B cell (primary cell): Measurements from ENCODE around the gene RNF150. TPM values are rescaled to one million over a fixed set of nuclear protein-coding genes. Genes with fewer than 3 reads are reported as not detected.

ENCODE experiments used
- ATAC-seq: fragments of 200-7000 bp; cut with Tn5 transposase; one replicate; pipeline ENCODE4 v1.10.0; 2021; ENCODE audit warnings: low read depth, mild to moderate bottlenecking, moderate number of reproducible peaks, moderate library complexity
- CTCF ChIA-PET: fragments of 350-600 bp; sonication (Branson Sonifier 250); formaldehyde crosslinking; loops from one replicate; lab custom pipeline; 2021; ENCODE audit warnings: antibody characterized with exemption, inconsistent platforms; lab: Charles Lee
- POLR2A ChIA-PET: fragments of 350-600 bp; sonication (Branson Sonifier 250); formaldehyde crosslinking; loops from one replicate; lab custom pipeline; 2021; ENCODE audit warnings: antibody characterized with exemption; lab: Charles Lee
- DNase-seq: peaks from one replicate; pipeline ENCODE4 v3.0.0; 2013
- H2AFZ ChIP-seq: 2 replicates; pipeline ENCODE4 v1.6.1; 2012; ENCODE audit warnings: mild to moderate bottlenecking, low read depth, low read length; ENCODE audit not compliant: insufficient read depth, poor library complexity, severe bottlenecking
- H3K27ac ChIP-seq, 2 donors: 1 replicate in 1 of 2; 2 replicates in 1 of 2; pipeline ENCODE4 v1.5.1; 2012 to 2013; ENCODE audit warnings: low read length in 2 of 2, mild to moderate bottlenecking in 2 of 2, moderate library complexity in 1 of 2
- H3K27me3 ChIP-seq, 4 experiments: fragments of 200-600 bp in 1 of 4; sonication (generic) in 1 of 4; replicated peaks in 1 of 4; 1 replicate in 2 of 4; 2 replicates in 2 of 4; pipeline versions ENCODE4 v1.6.1 to v1.7.0; 2013 to 2016; ENCODE audit warnings: low read length in 3 of 4, mild to moderate bottlenecking in 2 of 4, mixed read lengths in 1 of 4, moderate library complexity in 1 of 4; ENCODE audit not compliant: insufficient read depth in 4 of 4, control insufficient read depth in 3 of 4; ENCODE audit errors: control extremely low read depth in 1 of 4
- H3K36me3 ChIP-seq, 2 experiments: replicated peaks in 1 of 2; 1 replicate in 1 of 2; 2 replicates in 1 of 2; pipeline versions ENCODE4 v1.6.1 to v1.7.1; 2013; ENCODE audit warnings: low read length in 1 of 2; ENCODE audit not compliant: insufficient read depth in 2 of 2, control insufficient read depth in 1 of 2; ENCODE audit errors: control extremely low read depth in 1 of 2, extremely low read depth in 1 of 2
- H3K4me1 ChIP-seq, 2 donors: fragments of 200-600 bp in 1 of 2; sonication (generic) in 1 of 2; 1 replicate in 1 of 2; 2 replicates in 1 of 2; pipeline versions ENCODE4 v1.5.1 to v1.6.1; 2013 to 2017; ENCODE audit warnings: low read length in 2 of 2; ENCODE audit not compliant: control insufficient read depth in 2 of 2, insufficient read depth in 2 of 2
- H3K4me2 ChIP-seq: replicated peaks from 2 replicates; pipeline ENCODE3; 2012; ENCODE audit warnings: mild to moderate bottlenecking, low read depth, low read length; ENCODE audit not compliant: poor library complexity, severe bottlenecking
- H3K4me3 ChIP-seq, 5 experiments: fragments of 200-600 bp in 1 of 5; sonication (generic) in 1 of 5; 1 replicate in 3 of 5; 2 replicates in 2 of 5; pipeline versions ENCODE4 v1.5.1 to v1.7.0; 2011 to 2016; ENCODE audit warnings: low read length in 4 of 5, mild to moderate bottlenecking in 4 of 5, low read depth in 2 of 5, control low read depth in 1 of 5, moderate library complexity in 1 of 5; ENCODE audit not compliant: insufficient read depth in 1 of 5; ENCODE audit errors: control extremely low read depth in 1 of 5, extremely low read depth in 1 of 5
- H3K79me2 ChIP-seq: fragments of 200-600 bp; sonication (generic); one replicate; pipeline ENCODE4 v1.6.0; 2016; ENCODE audit warnings: low read length; ENCODE audit not compliant: control insufficient read depth, insufficient read depth
- H3K9ac ChIP-seq: fragments of 200-600 bp; sonication (generic); 2 replicates; pipeline ENCODE4 v1.6.1; 2017; ENCODE audit warnings: mild to moderate bottlenecking, low read length, moderate library complexity
- H3K9me3 ChIP-seq, 3 donors: one replicate each; pipeline versions ENCODE4 v1.6.1 to v1.7.1; 2013; ENCODE audit warnings: low read length in 2 of 3; ENCODE audit not compliant: control insufficient read depth in 2 of 3, insufficient read depth in 1 of 3; ENCODE audit errors: control extremely low read depth in 1 of 3
- H4K20me1 ChIP-seq: 2 replicates; pipeline ENCODE4 v1.6.0; 2012; ENCODE audit warnings: mild to moderate bottlenecking, low read length; ENCODE audit not compliant: insufficient read depth, control insufficient read depth, poor library complexity, severe bottlenecking
- H3K27ac Mint-ChIP-seq: one replicate; pipeline ENCODE4 v1.8.0; 2021; ENCODE audit warnings: mixed read lengths
- H3K27me3 Mint-ChIP-seq: one replicate; pipeline ENCODE4 v1.8.0; 2021; ENCODE audit warnings: mixed read lengths
- H3K4me1 Mint-ChIP-seq: one replicate; pipeline ENCODE4 v1.8.0; 2021; ENCODE audit warnings: mixed read lengths
- H3K4me3 Mint-ChIP-seq: one replicate; pipeline ENCODE4 v1.8.0; 2021; ENCODE audit warnings: mixed read lengths
- H3K9me3 Mint-ChIP-seq: one replicate; pipeline ENCODE4 v1.8.0; 2022; ENCODE audit warnings: mixed read lengths; ENCODE audit not compliant: insufficient read depth
- CTCF ChIP-seq: fragments of 200-600 bp; IDR thresholded peaks from one replicate; pipeline ENCODE4 v1.8.0; 2022; ENCODE audit warnings: antibody characterized with exemption, mild to moderate bottlenecking
- EZH2 ChIP-seq: IDR thresholded peaks from 2 replicates; pipeline ENCODE4 v1.6.1; 2012; ENCODE audit warnings: borderline replicate concordance, low read depth, mild to moderate bottlenecking, moderate library complexity, low read length; ENCODE audit not compliant: insufficient read depth, poor library complexity, severe bottlenecking
- WGBS: methylation state at CpG from one replicate; pipeline ENCODE4 v1.1.5; 2013; ENCODE audit warnings: missing lambda C conversion rate; ENCODE audit not compliant: insufficient coverage; 5-methylcytosine and 5-hydroxymethylcytosine counted together
- intact Hi-C: fragments of 100-400 bp; cut with micrococcal nuclease; formaldehyde crosslinking; loops from one replicate; pipeline ENCODE4 v1.10.0; 2022
- polyA plus RNA-seq: library from polyadenylated mRNA; depleted of rRNA; stranded (reverse); fragments of >200 nt; gene quantifications from 2 replicates; pipeline ENCODE4 v1.2.3, GENCODE V29; 2012
- total RNA-seq, 2 donors: library from RNA; stranded (reverse); fragments of 120-200 nt in 1 of 2; gene quantifications; 1 replicate in 1 of 2; 2 replicates in 1 of 2; pipeline versions ENCODE4 v1.2.3 to v1.2.4, GENCODE V29; 2013 to 2022

RNF150 gene
- total and polyA plus RNA-seq, 2 donors (not counting 1 experiment from before 2014, with no cell fraction given), result not detected

GRCh38 chr4:140940589-140940988 lies 192.7 kb downstream of the RNF150 start:
- Histone ChIP-seq H3K4me1 (no peaks in the 10 kb centered on the region), H3K36me3 (no peaks in the 10 kb centered on the region), H3K4me3 (no peak overlapping the region), H4K20me1 (no peaks in the 10 kb centered on the region), H3K4me2 (no peak overlapping the region), H3K27ac (no peak overlapping the region), H3K9me3 (no peaks in the 10 kb centered on the region), H3K27me3 (peaks cover 0 to 4% (median 0%) of the 10 kb centered on the region in 4 experiments), H3K79me2 (no peaks in the 10 kb centered on the region), H3K9ac (no peak overlapping the region), H2AFZ (no peak overlapping the region)
- intact Hi-C loops, result no loop called here
- Mint-ChIP-seq H3K4me1 (no peaks in the 10 kb centered on the region), H3K4me3 (no peak overlapping the region), H3K27me3 (peaks cover 9% of the 10 kb centered on the region), H3K27ac (no peak overlapping the region), H3K9me3 (no peaks in the 10 kb centered on the region)
- no peak for ATAC-seq
- ChIA-PET CTCF (no interaction called here), POLR2A (no interaction called here)
- WGBS, result 70% methylated on average over 1 of the region's 2 CpGs
- no peak for DNase-seq
- no peak for TF ChIP-seq EZH2
- TF ChIP-seq CTCF, result no peak

- ChIA-PET POLR2A (no interaction called here), CTCF (no interaction called here)
- TF ChIP-seq CTCF (no peak), EZH2 (no peak)
- no peak overlapping the region for H3K27ac ChIP-seq
- no peaks in the 10 kb centered on the region for H3K9me3 ChIP-seq
- H3K4me1 ChIP-seq, result no peaks in the 10 kb centered on the region
- H3K27me3 ChIP-seq, result peaks cover 0 to 4% (median 0%) of the 10 kb centered on the region in 4 experiments
- WGBS, result 100% methylated on average over 2 of the region's 6 CpGs
- no peak overlapping the region for H3K4me2 ChIP-seq
- no peak overlapping the region for H3K27ac Mint-ChIP-seq
- no peak overlapping the region for H3K4me3 ChIP-seq
- no peak overlapping the region for H3K9ac ChIP-seq
- H3K79me2 ChIP-seq, result no peaks in the 10 kb centered on the region
- H2AFZ ChIP-seq, result no peak overlapping the region
- ATAC-seq (no peak), DNase-seq (no peak)
- H3K9me3 Mint-ChIP-seq, result no peaks in the 10 kb centered on the region
- intact Hi-C loops, result no loop called here
- H4K20me1 ChIP-seq, result no peaks in the 10 kb centered on the region
- peaks cover 10% of the 10 kb centered on the region for H3K27me3 Mint-ChIP-seq
- no peaks in the 10 kb centered on the region for H3K4me1 Mint-ChIP-seq
- H3K4me3 Mint-ChIP-seq, result no peak overlapping the region
- H3K36me3 ChIP-seq, result no peaks in the 10 kb centered on the region
These were observed 195.4 kb downstream of the RNF150 start for GRCh38 chr4:140937866-140938265.
